ENCODE measurements around the gene C19orf85. TPM values are rescaled to one million over a fixed set of nuclear protein-coding genes. Genes with fewer than 3 reads are reported as not detected.

The C19orf85 gene
- total RNA-seq, 1 experiment from 2014 or later, result not detected

GRCh38 chr19:55490478-55491432 is 26.2 kb upstream of the C19orf85 start:
- Histone ChIP-seq H3K36me3 (ENCODE audit: control insufficient read depth, insufficient read depth, low read length) (no peaks in the 10 kb centered on the region), H3K9me3 (ENCODE audit: control insufficient read depth, insufficient read depth, low read depth, low read length) (no peaks in the 10 kb centered on the region), H3K4me3 (ENCODE audit: low read depth in 2 of 2, low read length in 2 of 2) (no peak overlapping the region), H3K27ac (ENCODE audit: low read length) (peak overlapping the region; percentile 64), H3K27me3 (ENCODE audit: control insufficient read depth, insufficient read depth, low read length) (no peaks in the 10 kb centered on the region), H3K4me1 (ENCODE audit: control insufficient read depth, insufficient read depth, low read length) (peaks cover 69% of the 10 kb centered on the region)
- CTCF ChIA-PET, result interaction anchor here (1.2 kb wide), 1 partner anchor 23 kb away, joined by 4 read pairs; no protein-coding TSS in a partner anchor
- ATAC-seq (peak; percentile 6), DNase-seq (ENCODE audit: low read depth, low spot score) (no peak)
- POLR2A ChIA-PET, result interaction anchor here (0.7 kb wide), 1 partner anchor 134 kb away, joined by 5 read pairs; no protein-coding TSS in a partner anchor
- in situ Hi-C loops (cut with HindIII; ENCODE audit: low pct_unique_long_range_greater_than_20kb, low sequenced_read_pairs), result no loop called here
- no peak for TF ChIP-seq TCF7L2 (IDR thresholded peaks at IDR 0.05; ENCODE audit: low read depth, low read length)
- TF ChIP-seq, protein P1, sequence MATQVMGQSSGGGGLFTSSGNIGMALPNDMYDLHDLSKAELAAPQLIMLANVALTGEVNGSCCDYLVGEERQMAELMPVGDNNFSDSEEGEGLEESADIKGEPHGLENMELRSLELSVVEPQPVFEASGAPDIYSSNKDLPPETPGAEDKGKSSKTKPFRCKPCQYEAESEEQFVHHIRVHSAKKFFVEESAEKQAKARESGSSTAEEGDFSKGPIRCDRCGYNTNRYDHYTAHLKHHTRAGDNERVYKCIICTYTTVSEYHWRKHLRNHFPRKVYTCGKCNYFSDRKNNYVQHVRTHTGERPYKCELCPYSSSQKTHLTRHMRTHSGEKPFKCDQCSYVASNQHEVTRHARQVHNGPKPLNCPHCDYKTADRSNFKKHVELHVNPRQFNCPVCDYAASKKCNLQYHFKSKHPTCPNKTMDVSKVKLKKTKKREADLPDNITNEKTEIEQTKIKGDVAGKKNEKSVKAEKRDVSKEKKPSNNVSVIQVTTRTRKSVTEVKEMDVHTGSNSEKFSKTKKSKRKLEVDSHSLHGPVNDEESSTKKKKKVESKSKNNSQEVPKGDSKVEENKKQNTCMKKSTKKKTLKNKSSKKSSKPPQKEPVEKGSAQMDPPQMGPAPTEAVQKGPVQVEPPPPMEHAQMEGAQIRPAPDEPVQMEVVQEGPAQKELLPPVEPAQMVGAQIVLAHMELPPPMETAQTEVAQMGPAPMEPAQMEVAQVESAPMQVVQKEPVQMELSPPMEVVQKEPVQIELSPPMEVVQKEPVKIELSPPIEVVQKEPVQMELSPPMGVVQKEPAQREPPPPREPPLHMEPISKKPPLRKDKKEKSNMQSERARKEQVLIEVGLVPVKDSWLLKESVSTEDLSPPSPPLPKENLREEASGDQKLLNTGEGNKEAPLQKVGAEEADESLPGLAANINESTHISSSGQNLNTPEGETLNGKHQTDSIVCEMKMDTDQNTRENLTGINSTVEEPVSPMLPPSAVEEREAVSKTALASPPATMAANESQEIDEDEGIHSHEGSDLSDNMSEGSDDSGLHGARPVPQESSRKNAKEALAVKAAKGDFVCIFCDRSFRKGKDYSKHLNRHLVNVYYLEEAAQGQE (IDR thresholded peaks at IDR 0.05; ENCODE audit: insufficient read depth in 1 of 2, low read depth in 2 of 2, low read length in 1 of 2), result no peak
- TF ChIP-seq SIN3A (IDR thresholded peaks at IDR 0.05; ENCODE audit: borderline replicate concordance, insufficient read depth, low read depth, low read length), result no peak
- TF ChIP-seq POLR2AphosphoS5 (IDR thresholded peaks at IDR 0.05; ENCODE audit: low read depth, low read length), result no peak
- no peak for TF ChIP-seq CTCF (IDR thresholded peaks at IDR 0.05)
- BruUV-seq (replicated peaks), result no TSS peak
- intact Hi-C loops (cut with micrococcal nuclease; ENCODE audit: unreplicated experiment), result no loop called here

GRCh38 chr19:55489711-55490477 is 25.3 kb upstream of the C19orf85 start:
- in situ Hi-C loops (cut with HindIII; ENCODE audit: low pct_unique_long_range_greater_than_20kb, low sequenced_read_pairs) (no loop called here), intact Hi-C loops (cut with micrococcal nuclease; ENCODE audit: unreplicated experiment) (no loop called here)
- H3K36me3 ChIP-seq (ENCODE audit: control insufficient read depth, insufficient read depth, low read length), result peaks cover 3% of the 10 kb centered on the region; the same call in 1 of the 2 replicates
- no peaks in the 10 kb centered on the region for H3K27me3 ChIP-seq (ENCODE audit: control insufficient read depth, insufficient read depth, low read length)
- ChIA-PET CTCF (interaction anchor here (0.7 kb wide), 1 partner anchor 18 kb away, joined by 3 read pairs; no protein-coding TSS in a partner anchor), POLR2A (no interaction called here)
- no peak for ATAC-seq
- TF ChIP-seq SIN3A (IDR thresholded peaks at IDR 0.05; ENCODE audit: borderline replicate concordance, insufficient read depth, low read depth, low read length), result no peak
- no peak for TF ChIP-seq CTCF (IDR thresholded peaks at IDR 0.05)
- TF ChIP-seq TCF7L2 (IDR thresholded peaks at IDR 0.05; ENCODE audit: low read depth, low read length), result no peak
- TF ChIP-seq, protein P1 (IDR thresholded peaks at IDR 0.05; ENCODE audit: insufficient read depth in 1 of 2, low read depth in 2 of 2, low read length in 1 of 2), result no peak
- no peak for TF ChIP-seq POLR2AphosphoS5 (IDR thresholded peaks at IDR 0.05; ENCODE audit: low read depth, low read length)
- no peak overlapping the region for H3K4me3 ChIP-seq (ENCODE audit: low read depth in 2 of 2, low read length in 2 of 2)
- no TSS peak for BruUV-seq (replicated peaks)
- H3K9me3 ChIP-seq (ENCODE audit: control insufficient read depth, insufficient read depth, low read depth, low read length), result no peaks in the 10 kb centered on the region
- peaks cover 73% of the 10 kb centered on the region for H3K4me1 ChIP-seq (ENCODE audit: control insufficient read depth, insufficient read depth, low read length)
- no peak for DNase-seq (ENCODE audit: low read depth, low spot score)
- H3K27ac ChIP-seq (ENCODE audit: low read length), result peak overlapping the region; percentile 64
